ENCODE results near the gene ME1. TPM values are rescaled to one million over a fixed set of nuclear protein-coding genes. Genes with fewer than 3 reads are reported as not detected.

ME1 gene
- total and polyA plus RNA-seq, 8 donors: 5.2 to 31.7 (median 12.7) TPM

DNA sequence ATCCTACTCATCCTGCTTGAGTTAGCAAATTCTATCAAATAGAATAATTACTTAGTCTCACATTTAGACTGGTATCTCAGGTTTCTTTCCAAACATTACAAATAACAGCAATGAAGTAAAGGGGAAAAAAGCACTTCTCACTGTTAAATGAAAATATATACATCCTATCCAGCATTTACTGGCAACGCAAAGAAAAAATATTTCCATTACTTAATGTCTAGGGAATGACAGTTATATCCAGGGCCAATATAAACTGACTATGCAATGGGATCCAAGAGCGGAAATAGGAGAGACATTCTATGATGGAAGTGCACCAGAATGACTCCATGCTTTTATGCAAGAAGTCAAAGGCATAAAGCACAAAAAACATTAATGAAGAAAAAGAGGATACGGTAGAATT lies 60.3 kb downstream of the ME1 start:
- H3K4me3 ChIP-seq: no peak overlapping the region
- 82 to 95% (median 85%) methylated on average over 3 of the region's 3 CpGs for WGBS, 5 donors
- intact Hi-C loops (cut with DNase I; ENCODE audit: low total_unique reads): no loop called here
- H3K27ac ChIP-seq: no peak overlapping the region
- H3K9me3 ChIP-seq: no peaks in the 10 kb centered on the region
- TF ChIP-seq EP300 (IDR thresholded peaks at IDR 0.05): no peak
- no peak for TF ChIP-seq POLR2A (IDR thresholded peaks at IDR 0.05)
- TF ChIP-seq POLR2AphosphoS5 (IDR thresholded peaks at IDR 0.05): no peak
- TF ChIP-seq, protein P1, sequence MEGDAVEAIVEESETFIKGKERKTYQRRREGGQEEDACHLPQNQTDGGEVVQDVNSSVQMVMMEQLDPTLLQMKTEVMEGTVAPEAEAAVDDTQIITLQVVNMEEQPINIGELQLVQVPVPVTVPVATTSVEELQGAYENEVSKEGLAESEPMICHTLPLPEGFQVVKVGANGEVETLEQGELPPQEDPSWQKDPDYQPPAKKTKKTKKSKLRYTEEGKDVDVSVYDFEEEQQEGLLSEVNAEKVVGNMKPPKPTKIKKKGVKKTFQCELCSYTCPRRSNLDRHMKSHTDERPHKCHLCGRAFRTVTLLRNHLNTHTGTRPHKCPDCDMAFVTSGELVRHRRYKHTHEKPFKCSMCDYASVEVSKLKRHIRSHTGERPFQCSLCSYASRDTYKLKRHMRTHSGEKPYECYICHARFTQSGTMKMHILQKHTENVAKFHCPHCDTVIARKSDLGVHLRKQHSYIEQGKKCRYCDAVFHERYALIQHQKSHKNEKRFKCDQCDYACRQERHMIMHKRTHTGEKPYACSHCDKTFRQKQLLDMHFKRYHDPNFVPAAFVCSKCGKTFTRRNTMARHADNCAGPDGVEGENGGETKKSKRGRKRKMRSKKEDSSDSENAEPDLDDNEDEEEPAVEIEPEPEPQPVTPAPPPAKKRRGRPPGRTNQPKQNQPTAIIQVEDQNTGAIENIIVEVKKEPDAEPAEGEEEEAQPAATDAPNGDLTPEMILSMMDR (IDR thresholded peaks at IDR 0.05): no peak
- H3K4me1 ChIP-seq: peaks cover 0 to 4% (median 0%) of the 10 kb centered on the region in 4 donors
- no peaks in the 10 kb centered on the region for H3K36me3 ChIP-seq
- H3K27me3 ChIP-seq: no peaks in the 10 kb centered on the region
- peak in 1 of 2 donors; percentile 71 for DNase-seq

DNA sequence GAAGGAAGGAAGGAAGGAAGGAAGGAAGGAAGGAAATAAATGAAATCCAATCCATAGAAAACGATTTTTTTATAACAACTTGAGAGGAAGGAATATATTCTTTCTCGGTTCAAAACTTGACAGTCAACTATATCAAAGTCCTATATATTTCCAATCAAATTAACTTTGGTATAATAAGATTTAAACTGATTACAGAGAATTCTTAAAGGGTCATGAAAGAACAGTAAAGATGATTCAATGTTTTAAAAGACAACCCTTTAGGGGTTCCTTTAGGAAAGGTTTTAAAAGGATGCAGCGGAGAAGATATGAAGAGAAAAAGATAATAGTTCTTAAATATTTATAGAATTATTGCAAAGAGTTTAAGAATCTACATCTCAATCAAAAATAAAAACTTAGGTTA lies 61.2 kb downstream of the ME1 start:
- H3K4me1 ChIP-seq: peaks cover 0 to 4% (median 2%) of the 10 kb centered on the region in 4 donors
- intact Hi-C loops (cut with DNase I; ENCODE audit: low total_unique reads): no loop called here
- no peak overlapping the region for H3K4me3 ChIP-seq
- H3K27me3 ChIP-seq: no peaks in the 10 kb centered on the region
- TF ChIP-seq, protein P1 (IDR thresholded peaks at IDR 0.05): no peak
- TF ChIP-seq POLR2A (IDR thresholded peaks at IDR 0.05) (no peak), EP300 (IDR thresholded peaks at IDR 0.05) (no peak), POLR2AphosphoS5 (IDR thresholded peaks at IDR 0.05) (no peak)
- 81 to 88% (median 86%) methylated on average over 3 of the region's 3 CpGs for WGBS, 5 donors
- no peaks in the 10 kb centered on the region for H3K9me3 ChIP-seq
- H3K36me3 ChIP-seq: no peaks in the 10 kb centered on the region
- no peak for DNase-seq
- no peak overlapping the region for H3K27ac ChIP-seq

DNA sequence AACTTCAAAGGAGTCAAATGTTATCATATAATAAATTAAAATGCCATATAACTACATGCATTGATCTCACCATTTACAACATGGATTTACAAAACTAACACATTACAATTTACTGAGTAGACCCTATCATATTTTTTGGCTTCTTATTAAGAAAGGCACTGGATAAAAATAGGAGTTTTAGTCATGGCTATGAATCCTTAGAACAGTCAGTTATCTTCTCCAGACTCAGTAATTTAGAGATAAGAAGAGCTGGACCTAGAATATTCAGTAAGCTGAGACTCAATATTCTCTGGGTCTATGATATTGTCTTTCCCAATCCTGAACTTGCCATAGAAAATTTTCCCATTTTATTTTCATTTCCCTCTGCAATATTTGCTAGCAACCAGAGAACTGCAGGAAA lies 62.3 kb downstream of the ME1 start:
- peaks cover 0 to 4% (median 2%) of the 10 kb centered on the region in 4 donors for H3K4me1 ChIP-seq
- H3K36me3 ChIP-seq: no peaks in the 10 kb centered on the region
- TF ChIP-seq EP300 (IDR thresholded peaks at IDR 0.05): no peak
- TF ChIP-seq POLR2AphosphoS5 (IDR thresholded peaks at IDR 0.05): no peak
- no peak for TF ChIP-seq POLR2A (IDR thresholded peaks at IDR 0.05)
- TF ChIP-seq, protein P1 (IDR thresholded peaks at IDR 0.05): no peak
- H3K27ac ChIP-seq: no peak overlapping the region
- no peak overlapping the region for H3K4me3 ChIP-seq
- DNase-seq: no peak
- intact Hi-C loops (cut with DNase I; ENCODE audit: low total_unique reads): no loop called here
- H3K9me3 ChIP-seq: no peaks in the 10 kb centered on the region
- H3K27me3 ChIP-seq: no peaks in the 10 kb centered on the region

DNA sequence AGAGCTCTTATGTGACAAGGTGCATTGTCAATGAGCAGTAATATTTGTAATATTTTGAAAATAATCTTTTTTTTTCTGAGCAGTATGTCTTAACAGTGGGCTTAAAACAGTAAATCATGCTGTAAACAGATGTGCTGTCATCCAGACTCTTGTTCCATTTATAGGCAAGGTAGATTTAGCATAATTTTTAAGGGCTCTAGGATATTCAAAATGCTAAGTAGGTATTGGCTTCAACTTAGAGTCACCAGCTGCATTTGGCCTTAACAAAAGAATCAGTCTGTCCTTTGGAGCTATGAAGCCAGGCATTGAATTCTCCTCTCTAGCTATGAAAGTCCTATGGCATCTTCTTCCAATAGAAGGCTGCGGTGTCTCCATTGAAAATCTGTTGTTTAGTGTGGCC lies 63.7 kb downstream of the ME1 start:
- no peaks in the 10 kb centered on the region for H3K36me3 ChIP-seq
- H3K27ac ChIP-seq: no peak overlapping the region
- intact Hi-C loops (cut with DNase I; ENCODE audit: low total_unique reads): no loop called here
- no peak for DNase-seq
- H3K4me3 ChIP-seq: no peak overlapping the region
- TF ChIP-seq POLR2A (IDR thresholded peaks at IDR 0.05) (no peak), POLR2AphosphoS5 (IDR thresholded peaks at IDR 0.05) (no peak), EP300 (IDR thresholded peaks at IDR 0.05) (no peak)
- TF ChIP-seq, protein P1 (IDR thresholded peaks at IDR 0.05): no peak
- 84 to 100% (median 94%) methylated on average over 1 of the region's 1 CpG for WGBS, 5 donors
- H3K4me1 ChIP-seq: peaks cover 0 to 4% (median 2%) of the 10 kb centered on the region in 4 donors
- H3K9me3 ChIP-seq: no peaks in the 10 kb centered on the region
- H3K27me3 ChIP-seq: no peaks in the 10 kb centered on the region

All from stomach (tissue), 9 donors.